Measurements from ENCODE around the gene CGNL1.

GRCh38 chr15:57575363-57575762 lies 199.1 kb downstream of the CGNL1 start:
- TF ChIP-seq CTCF (IDR thresholded peaks at IDR 0.05; ENCODE audit: low read length) (no peak), EZH2 (IDR thresholded peaks at IDR 0.05; ENCODE audit: borderline replicate concordance, low read length) (no peak)
